PC-3 (cell line): ENCODE data around the gene PCAT7.

ENCODE experiments used
- CTCF ChIP-seq: fragments of 300-600 bp; sonication (generic); conservative IDR thresholded peaks from 2 replicates; pipeline ENCODE4 v1.5.1; 2017; ENCODE audit warnings: antibody characterized with exemption, low read depth, mild to moderate bottlenecking, low read length
- EZH2 ChIP-seq: fragments of 300-600 bp; sonication (generic); IDR thresholded peaks from one replicate; pipeline ENCODE4 v1.6.1; 2017; ENCODE audit warnings: antibody characterized with exemption, mild to moderate bottlenecking, low read length; ENCODE audit not compliant: unreplicated experiment

DNA sequence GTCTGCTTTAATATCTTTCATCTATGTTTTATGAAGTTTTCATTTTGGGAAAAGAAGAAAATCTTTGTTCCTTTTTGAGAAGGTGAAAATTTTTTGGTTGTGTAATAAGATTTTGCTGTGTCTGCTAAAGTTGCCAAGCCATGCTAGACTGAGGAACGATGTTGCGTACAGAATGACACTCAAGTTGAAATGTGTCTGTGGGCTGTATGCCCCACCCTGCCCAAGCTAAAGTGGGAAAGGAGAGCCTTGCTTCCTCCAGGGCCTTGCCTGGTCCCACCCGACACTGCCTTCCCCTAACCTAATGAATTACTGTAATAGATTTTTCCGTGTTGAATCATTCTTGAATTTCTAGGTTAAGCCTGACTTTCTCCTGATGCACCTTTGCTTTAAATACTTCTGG lies 2.5 kb downstream of the PCAT7 start:
- TF ChIP-seq CTCF = no peak
- TF ChIP-seq EZH2 = no peak
